ENCODE data around the gene SLC25A28. TPM values are rescaled to one million over a fixed set of nuclear protein-coding genes. Genes with fewer than 3 reads are reported as not detected.
"Not testable (repeated sequence)": the region's sequence is repeated elsewhere in the genome, so short reads cannot be mapped to it uniquely, and the experiment has no call there.

SLC25A28 gene
- total RNA-seq, 1 donor from 2014 or later: 40.9 TPM

GRCh38 chr10:99598781-99599509, 21.3 kb downstream of the SLC25A28 start:
- no peak for ATAC-seq (ENCODE audit: poor library complexity)
- intact Hi-C loops (cut with DNase I): no loop called here
- no peak for DNase-seq

DNA sequence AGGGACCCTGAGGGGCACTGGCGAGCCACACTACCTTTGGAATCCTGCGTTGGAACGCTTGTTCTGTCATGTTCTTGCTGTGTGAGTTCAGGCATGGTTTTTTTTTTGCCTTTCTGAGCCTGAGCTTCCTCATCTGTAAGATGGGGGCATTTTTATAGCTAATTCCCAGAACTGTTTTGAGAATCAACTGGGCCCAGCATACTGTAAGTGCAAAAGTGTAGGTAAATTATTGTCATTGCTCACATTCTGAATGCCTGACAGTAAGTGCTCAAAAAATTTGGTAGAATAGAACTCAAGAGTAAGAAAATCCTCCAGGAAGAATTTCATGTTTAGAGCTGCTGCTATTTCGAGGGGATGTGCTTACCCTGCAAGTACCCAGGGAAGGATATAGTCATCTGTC, 22.2 kb downstream of the SLC25A28 start:
- DNase-seq (no peak), ATAC-seq (ENCODE audit: poor library complexity) (no peak)
- intact Hi-C loops (cut with DNase I): no loop called here

DNA sequence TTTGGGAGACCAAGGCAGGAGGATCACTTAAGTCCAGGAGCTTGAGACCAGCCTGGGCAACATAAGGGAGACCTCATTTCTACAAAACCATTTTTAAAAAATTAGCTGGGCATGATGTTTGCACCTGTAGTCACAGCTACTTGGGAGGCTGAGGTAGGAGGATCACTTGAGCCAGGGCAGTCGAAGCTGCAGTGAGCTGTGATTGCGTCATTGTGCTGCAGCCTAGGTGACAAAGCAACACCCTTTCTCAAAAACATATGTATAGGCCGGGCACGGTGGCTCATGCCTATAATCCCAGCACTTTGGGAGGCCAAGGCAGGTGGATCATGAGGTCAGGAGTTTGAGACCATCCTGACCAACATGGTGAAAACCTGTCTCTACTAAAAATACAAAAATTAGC, 23.5 kb downstream of the SLC25A28 start:
- ATAC-seq (ENCODE audit: poor library complexity); DNase-seq; intact Hi-C loops (cut with DNase I): not testable (repeated sequence)

DNA sequence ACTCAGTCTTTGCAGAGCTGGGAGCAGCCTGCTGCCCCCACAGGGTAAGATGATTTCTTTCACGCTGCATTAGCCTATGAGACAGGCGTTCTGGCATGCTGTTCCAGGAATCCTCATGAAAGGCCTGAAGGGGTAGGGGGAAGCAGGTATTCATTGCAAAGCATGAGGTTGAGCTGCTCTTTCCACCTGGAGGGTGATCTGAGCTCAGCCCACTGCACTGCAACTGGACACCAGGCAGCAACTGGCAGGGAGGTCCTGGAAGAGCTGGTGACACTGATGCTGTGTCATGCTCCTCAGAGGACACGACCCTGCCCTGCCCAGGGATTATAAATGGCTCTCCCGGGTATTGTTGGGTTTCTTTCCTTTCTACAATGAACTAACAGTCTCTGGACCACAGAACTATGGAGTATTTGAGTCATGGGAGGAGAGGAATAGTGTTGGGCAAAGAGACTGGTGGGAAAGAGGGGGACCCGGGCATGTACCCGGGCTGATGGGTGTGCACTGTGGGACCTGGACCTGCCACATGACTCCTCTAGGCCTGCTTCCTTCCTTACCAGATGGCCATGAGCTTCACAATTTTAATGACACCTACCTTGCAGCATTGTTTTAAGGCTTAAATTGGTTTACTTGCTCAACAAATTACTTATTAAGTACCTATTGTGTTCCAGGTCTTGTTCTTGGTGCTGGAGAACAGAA, 24.3 kb downstream of the SLC25A28 start:
- intact Hi-C loops (cut with DNase I): no loop called here
- ATAC-seq (ENCODE audit: poor library complexity) (no peak), DNase-seq (no peak)

GRCh38 chr10:99595236-99595635, 25.0 kb downstream of the SLC25A28 start:
- ATAC-seq (ENCODE audit: poor library complexity): no peak
- intact Hi-C loops (cut with DNase I): no loop called here
- DNase-seq: no peak

GRCh38 chr10:99593312-99593711, 26.9 kb downstream of the SLC25A28 start:
- ATAC-seq (ENCODE audit: poor library complexity): no peak
- no peak for DNase-seq
- intact Hi-C loops (cut with DNase I): no loop called here

DNA sequence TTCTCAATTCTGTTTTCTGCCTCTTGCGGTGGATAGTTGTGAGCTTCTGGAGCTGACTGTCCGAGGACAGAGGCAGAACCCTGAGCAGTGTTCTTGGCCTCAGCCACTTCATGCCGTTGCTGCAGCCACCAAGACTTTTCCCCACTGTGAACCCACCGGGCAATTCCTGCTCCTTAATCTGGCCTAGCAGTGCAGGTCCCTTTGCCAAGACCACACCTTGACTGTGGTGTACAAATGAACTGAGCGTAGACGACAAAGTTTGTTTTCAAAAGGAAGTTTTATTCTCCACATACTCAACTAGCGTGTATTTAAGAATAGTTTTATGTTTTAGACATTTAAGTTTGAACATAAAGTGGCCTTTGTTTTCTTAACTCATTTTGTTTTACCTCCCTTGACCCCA, 29.4 kb downstream of the SLC25A28 start:
- intact Hi-C loops (cut with DNase I): no loop called here
- no peak for DNase-seq
- no peak for ATAC-seq (ENCODE audit: poor library complexity)

DNA sequence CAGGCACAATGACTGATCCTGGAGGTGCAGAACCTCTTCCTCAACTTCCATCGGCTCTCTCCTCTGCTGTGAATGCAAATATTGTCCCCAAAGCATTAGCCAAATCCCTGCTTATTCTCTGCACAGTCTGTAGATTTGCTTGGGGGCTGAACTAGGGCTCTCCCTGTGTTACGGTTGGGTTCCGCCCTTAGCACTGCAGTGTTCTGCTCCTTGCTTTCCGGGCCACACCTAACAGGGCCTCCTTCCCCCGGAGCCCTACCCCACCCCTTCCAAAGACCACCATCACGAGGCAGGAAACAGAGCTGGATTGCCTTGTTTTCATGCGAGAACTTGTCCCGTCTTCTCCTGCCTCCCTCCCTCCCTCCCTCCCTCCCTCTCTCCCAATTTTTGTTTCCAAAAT, 36.6 kb downstream of the SLC25A28 start:
- ATAC-seq (ENCODE audit: poor library complexity) (no peak), DNase-seq (no peak)
- intact Hi-C loops (cut with DNase I): no loop called here

DNA sequence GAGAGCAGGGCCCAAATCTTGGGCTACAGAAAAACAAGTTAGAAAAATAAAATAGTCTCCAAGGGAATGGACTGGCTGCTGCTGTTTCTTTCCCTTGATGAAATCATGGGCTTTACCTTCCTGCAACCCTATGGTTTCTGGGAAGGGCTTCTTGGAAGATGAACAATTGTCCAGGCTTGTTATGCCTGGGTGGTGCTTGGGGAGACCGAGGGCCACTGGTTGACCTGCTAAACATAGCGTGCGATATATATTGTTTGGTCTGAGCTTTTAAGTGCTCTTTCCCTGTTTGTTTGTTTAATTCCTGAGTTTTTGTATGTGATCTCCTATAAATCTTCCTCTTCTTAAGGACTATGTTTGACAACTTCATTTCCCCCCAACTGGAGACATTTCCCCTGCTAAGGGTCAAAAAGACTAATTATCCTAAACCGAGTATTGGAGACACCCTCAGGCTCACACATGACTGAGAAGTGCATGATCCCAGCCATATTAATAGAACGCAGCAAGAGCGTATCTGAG, 37.9 kb downstream of the SLC25A28 start:
- ATAC-seq (ENCODE audit: poor library complexity) (no peak), DNase-seq (no peak)
- intact Hi-C loops (cut with DNase I): no loop called here

GRCh38 chr10:99579971-99580370, 40.3 kb downstream of the SLC25A28 start:
- intact Hi-C loops (cut with DNase I): no loop called here
- ATAC-seq (ENCODE audit: poor library complexity) (no peak), DNase-seq (no peak)

- no peak for ATAC-seq (ENCODE audit: poor library complexity)
- intact Hi-C loops (cut with DNase I): no loop called here
- no peak for DNase-seq
Measured at GRCh38 chr10:99573790-99574189, 46.4 kb downstream of the SLC25A28 start.

DNA sequence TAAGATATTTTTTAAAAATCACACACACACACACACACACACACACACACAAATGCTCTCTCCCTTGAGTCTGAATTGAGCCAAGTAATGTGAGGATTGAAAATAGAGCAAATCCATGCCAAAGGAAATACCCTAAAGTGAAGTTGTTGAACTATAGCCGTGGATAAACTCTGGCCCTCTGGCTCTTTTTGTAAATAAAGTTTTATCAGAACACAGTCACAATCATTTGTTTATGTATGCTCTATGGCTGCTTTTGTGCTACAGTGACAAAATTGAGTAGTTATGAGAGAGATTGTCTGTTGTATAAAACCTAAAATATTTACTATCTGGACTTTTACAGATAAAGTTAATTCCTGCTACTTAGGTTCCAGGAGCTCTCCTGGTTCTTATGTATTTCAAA, 48.4 kb downstream of the SLC25A28 start:
- DNase-seq: no peak
- intact Hi-C loops (cut with DNase I): no loop called here
- ATAC-seq (ENCODE audit: poor library complexity): no peak

DNA sequence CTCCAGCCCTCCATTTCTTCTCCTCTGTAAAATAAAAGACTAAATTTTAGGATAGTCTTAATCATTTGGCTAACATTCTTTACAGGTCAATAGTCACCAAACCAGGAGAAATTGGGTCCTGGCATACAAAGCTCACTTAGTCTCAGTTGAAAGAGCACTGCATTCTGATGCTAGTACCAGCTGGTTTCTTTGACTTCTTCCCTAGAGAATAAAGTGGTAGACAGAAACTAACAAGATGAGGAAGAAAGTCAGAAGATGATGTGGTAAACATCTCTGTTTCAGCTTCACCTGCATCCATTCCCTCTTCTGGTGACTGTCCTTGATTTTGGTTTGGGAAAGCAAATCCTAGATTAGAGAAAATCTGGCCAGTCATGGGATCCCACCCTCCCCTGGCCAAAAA, 50.3 kb downstream of the SLC25A28 start:
- no peak for DNase-seq
- ATAC-seq (ENCODE audit: poor library complexity): no peak
- intact Hi-C loops (cut with DNase I): no loop called here

GRCh38 chr10:99569253-99569939, 50.8 kb downstream of the SLC25A28 start:
- intact Hi-C loops (cut with DNase I): no loop called here

DNA sequence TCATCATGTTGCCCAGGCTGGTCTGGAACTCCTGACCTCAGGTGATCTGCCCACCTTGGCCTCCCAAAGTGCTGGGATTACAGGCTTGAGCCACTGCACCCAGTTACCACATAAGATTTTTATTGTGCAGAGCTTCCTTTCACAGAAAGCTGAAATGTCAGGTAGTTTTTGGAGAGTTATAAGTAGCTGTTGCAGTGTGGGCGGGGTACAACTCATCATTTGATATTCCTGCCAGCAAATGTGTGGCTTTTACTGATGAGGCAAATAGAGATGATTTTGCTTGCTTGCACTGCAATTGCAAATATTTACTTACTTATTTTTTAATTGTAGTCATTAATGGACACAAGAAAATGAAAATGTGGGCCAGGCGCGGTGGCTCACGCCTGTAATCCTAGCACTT, 55.1 kb downstream of the SLC25A28 start:
- no peak for ATAC-seq (ENCODE audit: poor library complexity)
- intact Hi-C loops (cut with DNase I): no loop called here
- DNase-seq: no peak

More at GRCh38 chr10:99569253-99569939, 50.8 kb downstream of the SLC25A28 start:
- DNase-seq: no peak
- ATAC-seq (ENCODE audit: poor library complexity): no peak

DNA sequence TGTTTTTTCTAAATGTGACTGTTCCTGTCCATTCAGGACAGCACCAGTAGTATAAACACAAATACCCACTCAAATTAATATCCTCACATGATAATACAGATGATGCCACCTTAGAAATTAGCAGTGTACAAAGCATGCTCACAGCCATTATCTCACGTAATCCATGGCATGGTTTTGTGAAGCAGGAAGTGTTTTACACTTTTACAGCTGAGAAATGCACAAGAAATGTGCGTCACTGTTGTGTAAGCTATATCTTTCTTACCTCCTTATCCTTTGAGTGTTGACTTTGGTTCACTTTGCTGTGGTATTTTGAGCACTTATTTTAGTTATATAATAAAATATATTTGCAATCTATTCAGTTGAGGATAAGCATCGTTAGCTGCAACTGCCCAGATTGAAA, 55.9 kb downstream of the SLC25A28 start:
- ATAC-seq (ENCODE audit: poor library complexity): no peak
- intact Hi-C loops (cut with DNase I): no loop called here
- DNase-seq: no peak

GRCh38 chr10:99562631-99563030, 57.6 kb downstream of the SLC25A28 start:
- ATAC-seq (ENCODE audit: poor library complexity): no peak
- no peak for DNase-seq
- intact Hi-C loops (cut with DNase I): no loop called here

Data from Right ventricle myocardium superior (tissue), 1 donor.